ENCODE results near the gene JUND. TPM values are rescaled to one million over a fixed set of nuclear protein-coding genes. Genes with fewer than 3 reads are reported as not detected.

JUND gene
- total RNA-seq, 2 donors from 2014 or later, result 112 to 148 TPM

DNA sequence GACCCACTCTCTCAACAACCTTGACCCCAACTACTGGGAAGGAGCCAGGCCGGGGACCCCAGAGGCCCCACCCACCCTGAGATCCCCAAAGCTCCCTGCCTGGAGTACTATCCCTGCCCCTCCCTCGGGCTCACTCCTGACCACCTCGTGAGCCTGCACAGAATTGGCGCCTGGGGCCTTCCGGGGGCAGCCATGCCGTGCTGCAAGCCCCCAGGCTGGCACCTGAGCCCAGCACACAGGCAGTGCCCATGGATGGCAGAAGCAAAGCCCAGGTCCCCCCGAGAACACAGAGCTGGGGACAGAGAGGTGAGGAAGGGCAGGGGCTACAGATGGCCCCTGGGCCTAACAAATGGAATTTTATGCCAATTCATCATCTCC, 27.5 kb upstream of the JUND start:
- 83 to 97% methylated on average over 1 to 7 of the region's 7 CpGs for WGBS, 2 experiments (ENCODE audit: insufficient coverage in 1 of 2, insufficient read length in 1 of 2)
- Mint-ChIP-seq H3K4me1 (peaks cover 10% of the 10 kb centered on the region), H3K27ac (no peak overlapping the region), H3K27me3 (ENCODE audit: insufficient read depth) (no peaks in the 10 kb centered on the region), H3K36me3 (ENCODE audit: low read depth) (peaks cover 48% of the 10 kb centered on the region), H3K9me3 (no peaks in the 10 kb centered on the region), H3K4me3 (no peak overlapping the region)
- H3K9me3 ChIP-seq (ENCODE audit: control insufficient read depth, low read length), result no peaks in the 10 kb centered on the region
- peaks cover 8% of the 10 kb centered on the region for H3K4me1 ChIP-seq (ENCODE audit: control insufficient read depth, insufficient read depth, low read length)
- peaks cover 53% of the 10 kb centered on the region for H3K36me3 ChIP-seq (ENCODE audit: control insufficient read depth, insufficient read depth, low read length)
- no peak overlapping the region for H3K27ac ChIP-seq (ENCODE audit: low read depth, low read length)
- no peak overlapping the region for H3K9ac ChIP-seq (ENCODE audit: extremely low read depth, low read length, poor library complexity, severe bottlenecking)
- no peak for DNase-seq
- no peak overlapping the region for H3K4me3 ChIP-seq (ENCODE audit: low read length)
- TF ChIP-seq, protein P1, sequence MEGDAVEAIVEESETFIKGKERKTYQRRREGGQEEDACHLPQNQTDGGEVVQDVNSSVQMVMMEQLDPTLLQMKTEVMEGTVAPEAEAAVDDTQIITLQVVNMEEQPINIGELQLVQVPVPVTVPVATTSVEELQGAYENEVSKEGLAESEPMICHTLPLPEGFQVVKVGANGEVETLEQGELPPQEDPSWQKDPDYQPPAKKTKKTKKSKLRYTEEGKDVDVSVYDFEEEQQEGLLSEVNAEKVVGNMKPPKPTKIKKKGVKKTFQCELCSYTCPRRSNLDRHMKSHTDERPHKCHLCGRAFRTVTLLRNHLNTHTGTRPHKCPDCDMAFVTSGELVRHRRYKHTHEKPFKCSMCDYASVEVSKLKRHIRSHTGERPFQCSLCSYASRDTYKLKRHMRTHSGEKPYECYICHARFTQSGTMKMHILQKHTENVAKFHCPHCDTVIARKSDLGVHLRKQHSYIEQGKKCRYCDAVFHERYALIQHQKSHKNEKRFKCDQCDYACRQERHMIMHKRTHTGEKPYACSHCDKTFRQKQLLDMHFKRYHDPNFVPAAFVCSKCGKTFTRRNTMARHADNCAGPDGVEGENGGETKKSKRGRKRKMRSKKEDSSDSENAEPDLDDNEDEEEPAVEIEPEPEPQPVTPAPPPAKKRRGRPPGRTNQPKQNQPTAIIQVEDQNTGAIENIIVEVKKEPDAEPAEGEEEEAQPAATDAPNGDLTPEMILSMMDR (conservative IDR thresholded peaks at IDR 0.05), result no peak
- no peaks in the 10 kb centered on the region for H3K27me3 ChIP-seq (ENCODE audit: control insufficient read depth, insufficient read depth, low read length, poor library complexity, severe bottlenecking)

DNA sequence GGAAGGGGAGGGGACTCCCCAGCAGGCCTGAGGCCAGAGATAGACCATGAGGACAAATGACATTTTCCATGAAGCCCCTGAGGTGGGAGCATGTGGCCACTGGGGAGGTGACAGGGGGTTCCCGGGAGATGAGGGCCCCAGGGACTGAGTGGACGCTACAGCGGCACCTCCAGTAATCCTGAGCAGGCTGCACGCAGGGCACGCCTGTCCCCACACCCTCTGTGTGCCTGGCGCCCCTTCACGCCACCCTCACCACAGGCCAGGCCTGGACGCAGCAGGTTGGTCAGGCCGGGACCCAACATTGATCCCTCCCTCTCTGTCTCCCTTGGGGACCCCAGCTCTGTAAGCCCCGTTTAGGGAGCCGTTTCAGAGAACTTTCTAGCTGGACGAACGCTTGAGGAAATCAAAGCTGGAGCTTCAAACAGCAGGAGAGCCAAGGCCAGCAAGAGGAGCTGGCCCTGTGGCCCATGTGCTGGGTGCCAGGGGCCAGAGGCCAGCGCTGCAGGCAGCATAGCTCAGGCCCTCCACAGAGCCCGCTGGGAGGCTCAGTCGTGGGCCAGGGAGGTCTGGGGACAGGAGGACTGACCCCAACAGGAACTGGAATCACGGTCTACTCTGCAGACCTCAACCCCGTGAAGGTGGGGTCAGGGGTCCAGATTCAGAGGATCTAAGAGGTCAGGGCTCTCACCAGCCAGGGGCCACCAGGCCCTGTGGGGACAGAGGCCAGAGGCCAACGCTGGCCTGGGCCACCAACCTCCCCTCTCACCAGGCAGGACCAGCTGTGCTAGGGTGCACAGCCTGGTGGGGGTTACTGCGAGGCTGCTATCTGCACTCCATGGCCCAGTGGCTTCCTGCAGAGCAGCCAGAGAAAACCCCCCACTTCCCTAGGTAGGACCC, 26.9 kb upstream of the JUND start:
- H3K27ac ChIP-seq (ENCODE audit: low read depth, low read length), result no peak overlapping the region
- TF ChIP-seq, protein P1 (conservative IDR thresholded peaks at IDR 0.05), result no peak
- no peaks in the 10 kb centered on the region for H3K9me3 ChIP-seq (ENCODE audit: control insufficient read depth, low read length)
- H3K27me3 ChIP-seq (ENCODE audit: control insufficient read depth, insufficient read depth, low read length, poor library complexity, severe bottlenecking), result no peaks in the 10 kb centered on the region
- no peak overlapping the region for H3K9ac ChIP-seq (ENCODE audit: extremely low read depth, low read length, poor library complexity, severe bottlenecking)
- H3K36me3 Mint-ChIP-seq (ENCODE audit: low read depth), result peaks cover 41% of the 10 kb centered on the region
- H3K4me1 ChIP-seq (ENCODE audit: control insufficient read depth, insufficient read depth, low read length), result peaks cover 8% of the 10 kb centered on the region
- peaks cover 15% of the 10 kb centered on the region for H3K4me1 Mint-ChIP-seq
- peak; percentile 33 for DNase-seq
- H3K4me3 ChIP-seq (ENCODE audit: low read length), result no peak overlapping the region
- H3K4me3 Mint-ChIP-seq, result no peak overlapping the region
- no peaks in the 10 kb centered on the region for H3K9me3 Mint-ChIP-seq
- WGBS, 2 experiments (ENCODE audit: insufficient coverage in 1 of 2, insufficient read length in 1 of 2), result 94 to 97% methylated on average over 15 to 20 of the region's 20 CpGs
- peaks cover 47% of the 10 kb centered on the region for H3K36me3 ChIP-seq (ENCODE audit: control insufficient read depth, insufficient read depth, low read length)
- H3K27ac Mint-ChIP-seq, result no peak overlapping the region
- no peaks in the 10 kb centered on the region for H3K27me3 Mint-ChIP-seq (ENCODE audit: insufficient read depth)

DNA sequence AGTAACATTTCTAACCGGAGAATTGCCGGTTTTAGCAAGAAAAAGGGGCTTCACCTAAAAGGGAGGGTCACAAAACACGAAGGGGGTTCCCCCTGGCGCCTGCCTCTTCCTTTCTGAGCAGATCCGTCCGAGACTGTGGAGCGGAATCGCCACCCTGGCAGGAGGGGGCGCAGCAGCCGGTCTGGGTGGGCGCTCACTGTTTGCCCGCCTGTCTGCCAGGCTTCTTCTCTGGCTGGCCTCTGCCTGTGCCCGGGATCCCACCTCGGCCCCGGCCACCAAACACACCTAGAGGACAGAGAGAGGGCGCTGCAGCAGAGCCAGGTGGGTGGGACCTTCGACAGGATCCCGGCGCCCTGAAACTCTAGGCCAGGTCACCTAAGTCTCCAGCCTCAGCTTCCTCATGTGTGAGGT, 25.9 kb upstream of the JUND start:
- 93 to 99% methylated on average over 13 to 19 of the region's 19 CpGs for WGBS, 2 experiments (ENCODE audit: insufficient coverage in 1 of 2, insufficient read length in 1 of 2)
- TF ChIP-seq, protein P1 (conservative IDR thresholded peaks at IDR 0.05), result no peak
- Histone ChIP-seq H3K9ac (ENCODE audit: extremely low read depth, low read length, poor library complexity, severe bottlenecking) (no peak overlapping the region), H3K27me3 (ENCODE audit: control insufficient read depth, insufficient read depth, low read length, poor library complexity, severe bottlenecking) (no peaks in the 10 kb centered on the region), H3K27ac (ENCODE audit: low read depth, low read length) (no peak overlapping the region), H3K4me3 (ENCODE audit: low read length) (no peak overlapping the region), H3K4me1 (ENCODE audit: control insufficient read depth, insufficient read depth, low read length) (peaks cover 8% of the 10 kb centered on the region), H3K36me3 (ENCODE audit: control insufficient read depth, insufficient read depth, low read length) (peaks cover 39% of the 10 kb centered on the region), H3K9me3 (ENCODE audit: control insufficient read depth, low read length) (no peaks in the 10 kb centered on the region)
- no peak overlapping the region for H3K27ac Mint-ChIP-seq
- H3K36me3 Mint-ChIP-seq (ENCODE audit: low read depth), result peaks cover 31% of the 10 kb centered on the region
- H3K27me3 Mint-ChIP-seq (ENCODE audit: insufficient read depth), result no peaks in the 10 kb centered on the region
- H3K4me3 Mint-ChIP-seq, result no peak overlapping the region
- no peaks in the 10 kb centered on the region for H3K9me3 Mint-ChIP-seq
- H3K4me1 Mint-ChIP-seq, result peaks cover 15% of the 10 kb centered on the region
- DNase-seq, result peak; percentile 55

Data from endodermal cell (in vitro differentiated cells).